WERI-Rb-1 (cell line): ENCODE data around the gene NAXD.
"Not testable (repeated sequence)": the region's sequence is repeated elsewhere in the genome, so short reads cannot be mapped to it uniquely, and the experiment has no call there.

ENCODE experiments used
- DNase-seq: peaks from one replicate; pipeline ENCODE4 v3.0.0-alpha.2; 2020
- H3K27ac ChIP-seq: fragments of 250-450 bp; sonication (Bioruptor Pico); 2 replicates; pipeline ENCODE4 v1.5.1; 2020; ENCODE audit warnings: mild to moderate bottlenecking, moderate library complexity
- H3K27me3 ChIP-seq: fragments of 250-450 bp; sonication (Bioruptor Pico); 2 replicates; pipeline ENCODE4 v1.5.1; 2021; ENCODE audit warnings: mild to moderate bottlenecking, low read depth, moderate library complexity; ENCODE audit not compliant: insufficient read depth, severe bottlenecking
- H3K36me3 ChIP-seq: fragments of 250-450 bp; sonication (Bioruptor Pico); 2 replicates; pipeline ENCODE4 v1.5.1; 2020; ENCODE audit warnings: mild to moderate bottlenecking, moderate library complexity
- H3K4me3 ChIP-seq: 2 replicates; pipeline ENCODE4 v1.5.1; 2011; ENCODE audit warnings: low read depth, mild to moderate bottlenecking, control low read depth, low read length
- H3K9me3 ChIP-seq: fragments of 250-450 bp; sonication (Bioruptor Pico); 2 replicates; pipeline ENCODE4 v1.5.1; 2021; ENCODE audit warnings: mild to moderate bottlenecking, moderate library complexity; ENCODE audit not compliant: severe bottlenecking
- CTCF ChIP-seq: IDR thresholded peaks from 2 replicates; pipeline ENCODE4 v1.5.1; 2011; ENCODE audit warnings: low read depth, mild to moderate bottlenecking, control low read depth, inconsistent platforms, low read length

The NAXD gene

GRCh38 chr13:110666255-110666533 lies 50.8 kb downstream of the NAXD start:
- Histone ChIP-seq H3K27ac (no peak overlapping the region), H3K27me3 (no peaks in the 10 kb centered on the region), H3K4me3 (no peak overlapping the region), H3K9me3 (peaks cover 12% of the 10 kb centered on the region), H3K36me3 (peaks cover 92% of the 10 kb centered on the region)
- DNase-seq, result no peak
- no peak for TF ChIP-seq CTCF

GRCh38 chr13:110669036-110669435 lies 53.7 kb downstream of the NAXD start:
- no peak for TF ChIP-seq CTCF
- H3K4me3 ChIP-seq, result no peak overlapping the region
- no peak overlapping the region for H3K27ac ChIP-seq
- peaks cover 8% of the 10 kb centered on the region for H3K9me3 ChIP-seq
- H3K36me3 ChIP-seq, result peaks cover 64% of the 10 kb centered on the region
- DNase-seq, result no peak
- H3K27me3 ChIP-seq, result no peaks in the 10 kb centered on the region

GRCh38 chr13:110669814-110670213 lies 54.5 kb downstream of the NAXD start:
- H3K27ac ChIP-seq, result not testable (repeated sequence)

GRCh38 chr13:110676595-110677587 lies 61.5 kb downstream of the NAXD start:
- H3K27ac ChIP-seq, result no peak overlapping the region

More at GRCh38 chr13:110669814-110670213, 54.5 kb downstream of the NAXD start:
- not testable (repeated sequence) for DNase-seq, H3K9me3 ChIP-seq, H3K4me3 ChIP-seq, H3K27me3 ChIP-seq
- H3K36me3 ChIP-seq, result peaks cover 61% of the 10 kb centered on the region

DNA sequence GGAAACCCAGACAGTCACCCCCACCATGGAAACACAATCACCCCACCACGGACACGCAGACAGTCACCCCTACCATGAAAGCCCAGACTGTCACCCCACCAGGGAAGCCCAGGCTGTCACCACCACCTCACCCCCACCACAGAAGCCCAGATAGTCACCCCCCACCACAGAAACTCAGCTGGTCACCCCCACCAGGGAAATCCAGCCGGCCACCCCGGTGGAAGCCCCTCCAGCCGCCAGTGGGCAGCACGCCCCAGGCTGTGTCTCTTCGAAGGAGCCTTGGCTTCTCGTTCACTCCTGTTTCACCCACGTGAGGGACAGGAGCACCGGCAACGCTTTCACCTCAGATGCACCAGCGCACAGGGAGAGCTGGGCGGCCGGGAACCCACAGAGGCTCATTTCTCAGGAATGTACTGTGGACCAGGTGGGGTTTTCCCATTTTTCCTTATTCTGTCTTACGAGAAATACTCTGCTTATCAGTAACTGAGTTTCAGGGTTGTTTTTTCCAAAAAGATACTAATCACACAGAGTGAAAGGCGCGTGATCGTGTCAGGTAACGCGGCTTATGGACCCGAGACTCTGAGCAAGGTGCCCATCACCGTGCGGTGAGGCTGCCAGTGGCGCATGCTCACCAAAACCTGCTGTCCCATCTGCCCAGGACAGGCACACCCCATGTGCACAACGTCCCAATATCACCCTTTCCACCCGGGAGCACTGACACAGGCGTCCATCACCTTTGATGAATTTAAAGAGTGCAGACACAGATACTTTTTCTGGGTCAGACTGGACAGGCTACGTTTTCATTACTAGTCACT lies 62.6 kb downstream of the NAXD start:
- H3K36me3 ChIP-seq, result peaks cover 66% of the 10 kb centered on the region
- no peak for TF ChIP-seq CTCF
- no peaks in the 10 kb centered on the region for H3K27me3 ChIP-seq
- H3K4me3 ChIP-seq, result no peak overlapping the region
- DNase-seq, result no peak
- H3K27ac ChIP-seq, result no peak overlapping the region; the same call in 1 of the 2 replicates
- no peaks in the 10 kb centered on the region for H3K9me3 ChIP-seq

More at GRCh38 chr13:110676595-110677587, 61.5 kb downstream of the NAXD start:
- Histone ChIP-seq H3K27me3 (no peaks in the 10 kb centered on the region), H3K9me3 (no peaks in the 10 kb centered on the region), H3K4me3 (no peak overlapping the region), H3K36me3 (peaks cover 56% of the 10 kb centered on the region)
- no peak for TF ChIP-seq CTCF
- DNase-seq, result no peak

DNA sequence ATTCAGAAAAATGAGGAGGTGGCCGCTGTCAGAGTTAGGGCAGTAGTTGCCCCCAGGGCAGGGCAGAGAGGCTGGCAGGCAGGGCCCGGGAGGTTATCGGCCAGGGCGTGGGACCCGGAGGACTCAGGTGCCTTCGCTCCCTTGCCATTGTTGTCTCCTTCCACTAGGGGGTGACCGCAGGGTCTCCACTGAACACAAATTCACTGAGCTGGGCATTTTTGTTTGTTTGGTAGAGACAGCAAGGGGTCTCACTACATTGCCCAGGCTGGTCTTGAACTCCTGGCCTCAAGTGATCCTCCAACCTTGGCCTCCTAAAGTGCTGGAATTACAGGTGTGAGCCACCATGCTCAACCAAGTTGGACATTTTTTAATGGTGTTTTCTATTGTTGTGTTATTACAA lies 65.5 kb downstream of the NAXD start:
- TF ChIP-seq CTCF, result peak; percentile 84
- peak; percentile 65 for DNase-seq
- Histone ChIP-seq H3K9me3 (no peaks in the 10 kb centered on the region), H3K27me3 (no peaks in the 10 kb centered on the region), H3K4me3 (no peak overlapping the region), H3K36me3 (peaks cover 85% of the 10 kb centered on the region), H3K27ac (no peak overlapping the region)
